K562 (cell line): ENCODE measurements around the gene BROX. TPM values are rescaled to one million over a fixed set of nuclear protein-coding genes. Genes with fewer than 3 reads are reported as not detected.

Source experiments
- ATAC-seq: fragments of 200-7000 bp; cut with Tn5 transposase; 3 replicates; pipeline ENCODE4 v1.9.1; 2020; ENCODE audit warnings: moderate library complexity
- BruUV-seq: library from RNA; stranded (reverse); fragments of 400-500 nt; replicated peaks from 2 replicates; lab custom pipeline; 2021; lab: Mats Ljungman, UMichigan
- CTCF ChIA-PET: fragments of 300-600 bp; formaldehyde crosslinking; extraction: SDS; loops from one replicate; lab custom pipeline; 2021; ENCODE audit warnings: low intra/inter-chr PET ratio; lab: Yijun Ruan, JAX
- POLR2A ChIA-PET: fragments of 300-600, 350-650 bp; sonication (Branson Sonifier 250); formaldehyde crosslinking; extraction: SDS; loops from one replicate; lab custom pipeline; 2021; ENCODE audit warnings: antibody characterized with exemption, inconsistent platforms; lab: Yijun Ruan, JAX
- DNase-seq, 4 experiments: peaks; one replicate each; pipeline versions ENCODE4 v3.0.0 to v3.0.0-alpha.2; 2011 to 2018; ENCODE audit warnings: low spot score in 3 of 4, mixed read lengths in 3 of 4; ENCODE audit errors: extremely low read depth in 1 of 4
- FAIRE-seq: peaks from 2 replicates; lab custom pipeline; 2011; peaks lifted over from hg19 to GRCh38; lab: Jason Lieb, UNC
- H2AFZ ChIP-seq: 2 replicates; pipeline ENCODE4 v1.6.0; 2011; ENCODE audit warnings: low read depth, low read length, control low read depth, inconsistent platforms
- H3K27ac ChIP-seq: fragments of 200-600 bp; 3 replicates; pipeline ENCODE4 v1.8.0; 2011; ENCODE audit warnings: low read depth, mild to moderate bottlenecking, control low read depth, inconsistent platforms, low read length, moderate library complexity, mixed read lengths; ENCODE audit errors: extremely low read depth
- H3K27me3 ChIP-seq, 2 experiments: fragments of 300-600 bp in 1 of 2; 2 replicates in 1 of 2; 3 replicates in 1 of 2; pipeline versions ENCODE4 v1.6.0 to v1.8.0; 2011; ENCODE audit warnings: inconsistent platforms in 2 of 2, low read length in 2 of 2, mild to moderate bottlenecking in 1 of 2, mixed read lengths in 1 of 2, moderate library complexity in 1 of 2; ENCODE audit not compliant: control insufficient read depth in 2 of 2, insufficient read depth in 2 of 2
- H3K36me3 ChIP-seq: fragments of 300-600 bp; 3 replicates; pipeline ENCODE4 v1.8.0; 2011; ENCODE audit warnings: mild to moderate bottlenecking, low read length, inconsistent platforms; ENCODE audit not compliant: control insufficient read depth, insufficient read depth
- H3K4me1 ChIP-seq, 2 experiments: fragments of 200-600 bp in 1 of 2; replicated peaks in 1 of 2; 2 replicates in 1 of 2; 3 replicates in 1 of 2; pipeline versions ENCODE4 v1.5.1 to v1.8.0; 2011; ENCODE audit warnings: inconsistent platforms in 2 of 2, low read length in 2 of 2, mild to moderate bottlenecking in 1 of 2, mixed read lengths in 1 of 2, moderate library complexity in 1 of 2; ENCODE audit not compliant: control insufficient read depth in 2 of 2, insufficient read depth in 2 of 2
- H3K4me2 ChIP-seq: 2 replicates; pipeline ENCODE4 v1.6.1; 2011; ENCODE audit warnings: low read length, control low read depth, inconsistent platforms, mixed read lengths; ENCODE audit not compliant: insufficient read depth
- H3K4me3 ChIP-seq: fragments of 200-600 bp; sonication (generic), shearing (Covaris generic); 2 replicates; pipeline ENCODE4 v1.5.1; 2016; ENCODE audit warnings: control low read depth, inconsistent platforms
- H3K79me2 ChIP-seq: fragments of 200-600 bp; 3 replicates; pipeline ENCODE4 v1.8.0; 2011; ENCODE audit warnings: low read length, inconsistent platforms; ENCODE audit not compliant: control insufficient read depth, insufficient read depth
- H3K9ac ChIP-seq, 2 experiments: 2 replicates each; pipeline versions ENCODE4 v1.6.0 to v1.6.1; 2011; ENCODE audit warnings: low read depth in 2 of 2, low read length in 2 of 2, control low read depth in 1 of 2, inconsistent platforms in 1 of 2, mild to moderate bottlenecking in 1 of 2, mixed read lengths in 1 of 2; ENCODE audit not compliant: insufficient read depth in 1 of 2
- H3K9me1 ChIP-seq: one replicate; pipeline ENCODE4 v1.6.0; 2011; ENCODE audit warnings: inconsistent platforms, mild to moderate bottlenecking, low read length, moderate library complexity; ENCODE audit not compliant: control insufficient read depth, insufficient read depth
- H3K9me3 ChIP-seq: replicated peaks from 2 replicates; pipeline ENCODE4 v1.5.1; 2011; ENCODE audit warnings: low read depth, low read length, inconsistent platforms; ENCODE audit not compliant: control insufficient read depth, insufficient read depth
- H4K20me1 ChIP-seq: replicated peaks from 2 replicates; pipeline ENCODE4 v1.6.1; 2011; ENCODE audit warnings: low read length, inconsistent platforms, mixed read lengths; ENCODE audit not compliant: control insufficient read depth, insufficient read depth
- CBX3 ChIP-seq, 2 experiments: IDR thresholded peaks; 1 replicate in 1 of 2; 2 replicates in 1 of 2; pipeline ENCODE4 v1.6.1; 2012; ENCODE audit warnings: inconsistent platforms in 2 of 2, low read length in 2 of 2, borderline replicate concordance in 1 of 2, control low read depth in 1 of 2
- DNMT1 ChIP-seq: fragments of 450-650 bp; IDR thresholded peaks from 2 replicates; pipeline ENCODE4 v1.6.1; 2016; ENCODE audit warnings: antibody characterized with exemption, mild to moderate bottlenecking
- SMAD3 ChIP-seq: fragments of 450-650 bp; formaldehyde crosslinking; conservative IDR thresholded peaks from 2 replicates; pipeline ENCODE4 v1.4.0; 2020; ENCODE audit warnings: mild to moderate bottlenecking
- STAG1 ChIP-seq: sonication (generic); formaldehyde crosslinking; IDR thresholded peaks from 2 replicates; pipeline ENCODE4 v1.5.0; 2020; ENCODE audit warnings: missing genetic modification reagents, borderline replicate concordance
- TRIM24 ChIP-seq, 2 experiments: fragments of 450-650 bp; IDR thresholded peaks; 2 replicates each; pipeline ENCODE4 v1.6.1; 2016
- ZNF146 ChIP-seq: IDR thresholded peaks from one replicate; pipeline ENCODE4 v1.6.1; 2018; ENCODE audit warnings: missing compliant biosample characterization; ENCODE audit not compliant: unreplicated experiment
- WGBS: fragments of 100-300 bp; shearing (Covaris generic); methylation state at CpG from one replicate; pipeline ENCODE4 v1.1.6; 2016; ENCODE audit warnings: low coverage, mixed read lengths; ENCODE audit not compliant: insufficient coverage; ENCODE audit errors: missing lambda C conversion rate; 5-methylcytosine and 5-hydroxymethylcytosine counted together
- in situ Hi-C: fragments of 300-500 bp; cut with MboI; formaldehyde crosslinking; loops from 4 replicates; pipeline ENCODE4 v1.15.0; 2018; ENCODE audit warnings: inconsistent platforms, mixed read lengths
- intact Hi-C: fragments of 100-400 bp; cut with micrococcal nuclease; formaldehyde crosslinking; loops from 2 replicates; pipeline ENCODE4 v1.14.2; 2022
- polyA plus RNA-seq, 8 experiments: library from polyadenylated mRNA; depleted of rRNA in 4 of 8; stranded (reverse) in 5 of 8; unstranded in 3 of 8; fragments of >200 nt; fragmentation: Nextera tagmentation in 2 of 8; fragmentation: Illumina TruSeq in 1 of 8; extraction: Ambion mirVana in 2 of 8; extraction: Trizol in 1 of 8; gene quantifications; 2 replicates each; pipeline versions ENCODE4 v1.2.1 to v1.2.3, GENCODE V29; 2011 to 2014; ENCODE audit warnings: inconsistent platforms in 1 of 8, missing spikeins in 1 of 8
- total RNA-seq, 7 experiments: library from RNA; depleted of rRNA in 6 of 7; stranded (reverse); fragments of >200 nt in 6 of 7; fragmentation: Illumina TruSeq in 2 of 7; extraction: Trizol in 2 of 7; gene quantifications; 2 replicates each; pipeline versions ENCODE4 v1.2.1 to v1.2.3, GENCODE V29; 2011 to 2021; ENCODE audit warnings: low replicate concordance in 1 of 7
- TF ChIP-seq, protein P1 (sequence below), 2 experiments: fragments of 450-650 bp; IDR thresholded peaks; 2 replicates each; pipeline ENCODE4 v1.6.1; 2016

Gene BROX
- total and polyA plus RNA-seq, 9 of the 15 experiments (the other 6 are each of a cell fraction or from before 2014, with no cell fraction given) = 9.4 to 153 (median 45.1) TPM

DNA sequence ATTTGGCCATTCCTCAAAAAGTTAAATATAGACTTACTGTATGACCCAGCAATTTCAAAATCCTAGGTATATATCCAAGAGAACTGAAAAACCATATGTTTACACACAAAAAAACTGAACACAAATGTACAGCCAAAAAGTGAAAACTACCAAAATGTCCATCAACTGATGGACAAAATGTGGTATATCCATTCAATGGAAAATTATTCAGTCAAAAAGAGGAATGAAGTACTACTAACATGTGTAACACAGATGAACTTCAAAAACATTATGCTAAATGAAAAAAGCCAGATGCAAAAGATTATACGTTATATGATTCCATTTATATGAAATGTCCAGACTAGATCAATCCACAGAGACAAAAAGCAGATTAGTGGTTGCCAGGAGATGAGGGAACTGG, 8.1 kb upstream of the BROX start:
- Histone ChIP-seq H4K20me1 (peaks cover under 1% of the 10 kb centered on the region; the same call in 1 of the 2 replicates), H3K27ac (no peak overlapping the region), H3K4me1 (peaks cover 8 to 10% of the 10 kb centered on the region in 2 experiments; a peak in 4 of 5 replicates), H3K9ac (no peak overlapping the region), H3K4me2 (no peak overlapping the region), H3K36me3 (peaks cover 39% of the 10 kb centered on the region), H3K79me2 (peaks cover 53% of the 10 kb centered on the region), H3K9me3 (no peaks in the 10 kb centered on the region), H2AFZ (no peak overlapping the region), H3K4me3 (no peak overlapping the region), H3K9me1 (no peaks in the 10 kb centered on the region), H3K27me3 (no peaks in the 10 kb centered on the region)
- DNase-seq (no peak), ATAC-seq (no peak), FAIRE-seq (no peak)
- 73% methylated on average over 1 of the region's 1 CpG for WGBS
- CTCF ChIA-PET = no interaction called here
- BruUV-seq = no TSS peak
- POLR2A ChIA-PET = no interaction called here
- intact Hi-C loops = no loop called here
- TF ChIP-seq TRIM24 (IDR thresholded peaks at IDR 0.05) (no peak), CBX3 (IDR thresholded peaks at IDR 0.05; ENCODE audit: borderline replicate concordance in 1 of 2, low read length in 2 of 2) (peak in 1 of 2 experiments; percentile 37; a peak in 1 of 3 replicates), ZNF146 (CRISPR knock-in tag) (peak; percentile 63), DNMT1 (no peak), SMAD3 (CRISPR knock-in tag) (no peak), STAG1 (no peak)
- TF ChIP-seq, protein P1, sequence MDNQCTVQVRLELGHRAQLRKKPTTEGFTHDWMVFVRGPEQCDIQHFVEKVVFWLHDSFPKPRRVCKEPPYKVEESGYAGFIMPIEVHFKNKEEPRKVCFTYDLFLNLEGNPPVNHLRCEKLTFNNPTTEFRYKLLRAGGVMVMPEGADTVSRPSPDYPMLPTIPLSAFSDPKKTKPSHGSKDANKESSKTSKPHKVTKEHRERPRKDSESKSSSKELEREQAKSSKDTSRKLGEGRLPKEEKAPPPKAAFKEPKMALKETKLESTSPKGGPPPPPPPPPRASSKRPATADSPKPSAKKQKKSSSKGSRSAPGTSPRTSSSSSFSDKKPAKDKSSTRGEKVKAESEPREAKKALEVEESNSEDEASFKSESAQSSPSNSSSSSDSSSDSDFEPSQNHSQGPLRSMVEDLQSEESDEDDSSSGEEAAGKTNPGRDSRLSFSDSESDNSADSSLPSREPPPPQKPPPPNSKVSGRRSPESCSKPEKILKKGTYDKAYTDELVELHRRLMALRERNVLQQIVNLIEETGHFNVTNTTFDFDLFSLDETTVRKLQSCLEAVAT (IDR thresholded peaks at IDR 0.05) = no peak
- in situ Hi-C loops = no loop called here
